Tibial nerve (tissue), 4 donors: Measurements from ENCODE around the gene JADE1. TPM values are rescaled to one million over a fixed set of nuclear protein-coding genes. Genes with fewer than 3 reads are reported as not detected.
A peak's percentile ranks its signal among the peaks of the same experiment; 100 is the strongest.

ENCODE experiments used
- DNase-seq, 2 donors: peaks; one replicate each; pipeline ENCODE4 v3.0.0-alpha.2; 2019; ENCODE audit warnings: low spot score in 2 of 2
- H3K27ac ChIP-seq, 4 donors: fragments of 200-600 bp; sonication (generic) in 3 of 4; one replicate each; pipeline ENCODE4 v1.5.1; 2017 to 2019; ENCODE audit warnings: mild to moderate bottlenecking in 1 of 4
- H3K27me3 ChIP-seq, 2 donors: fragments of 200-600 bp; sonication (generic) in 1 of 2; one replicate each; pipeline versions ENCODE4 v1.5.1 to v1.6.0; 2017 to 2019
- H3K36me3 ChIP-seq, 3 donors: fragments of 200-600 bp; sonication (generic); one replicate each; pipeline ENCODE4 v1.5.1; 2018 to 2019
- H3K4me1 ChIP-seq, 4 donors: fragments of 200-600 bp; sonication (generic) in 3 of 4; one replicate each; pipeline ENCODE4 v1.5.1; 2017 to 2019
- H3K4me3 ChIP-seq, 4 donors: fragments of 200-600 bp; sonication (generic) in 3 of 4; one replicate each; pipeline ENCODE4 v1.5.1; 2017 to 2019; ENCODE audit warnings: mild to moderate bottlenecking in 1 of 4, moderate library complexity in 1 of 4
- H3K9me3 ChIP-seq, 4 donors: fragments of 200-600 bp; sonication (generic) in 3 of 4; one replicate each; pipeline ENCODE4 v1.5.1; 2017 to 2019
- CTCF ChIP-seq, 5 experiments: fragments of 200-600 bp in 3 of 5; fragments of 450-650 bp in 2 of 5; sonication (generic) in 3 of 5; IDR thresholded peaks; one replicate each; pipeline ENCODE4 v1.5.1; 2016 to 2019; ENCODE audit warnings: antibody characterized with exemption in 5 of 5, mild to moderate bottlenecking in 3 of 5, moderate library complexity in 2 of 5
- EP300 ChIP-seq, 2 donors: sonication (generic); formaldehyde crosslinking; IDR thresholded peaks; one replicate each; pipeline ENCODE4 v1.6.1; 2017; ENCODE audit warnings: antibody characterized with exemption in 2 of 2, mild to moderate bottlenecking in 1 of 2
- POLR2A ChIP-seq, 2 donors: fragments of 450-650 bp; IDR thresholded peaks; one replicate each; pipeline ENCODE4 v1.6.1; 2017; ENCODE audit warnings: antibody characterized with exemption in 2 of 2, mild to moderate bottlenecking in 2 of 2, moderate library complexity in 2 of 2
- WGBS, 2 donors: methylation state at CpG; one replicate each; pipeline ENCODE4 v1.1.5; 2018; 5-methylcytosine and 5-hydroxymethylcytosine counted together
- total RNA-seq, 4 donors: library from RNA; depleted of rRNA; stranded (reverse); fragments of >200 nt; gene quantifications; one replicate each; pipeline ENCODE4 v1.1.0, GENCODE V29; 2016

The JADE1 gene
- total RNA-seq, 4 donors from 2014 or later = 55.7 to 68.7 (median 65.8) TPM

- peak overlapping the region in 2 of 4 donors; percentile 50 to 67 for H3K27ac ChIP-seq
- no peak for TF ChIP-seq EP300 (IDR thresholded peaks at IDR 0.05)
- TF ChIP-seq POLR2A (IDR thresholded peaks at IDR 0.05) = no peak
- no peak for TF ChIP-seq CTCF (IDR thresholded peaks at IDR 0.05)
- no peaks in the 10 kb centered on the region for H3K9me3 ChIP-seq
- no peaks in the 10 kb centered on the region for H3K36me3 ChIP-seq
- 74 to 76% methylated on average over 12 of the region's 12 CpGs for WGBS, 2 donors
- DNase-seq = peak in 1 of 2 donors; percentile 7
- no peaks in the 10 kb centered on the region for H3K4me1 ChIP-seq
- H3K4me3 ChIP-seq = no peak overlapping the region
- no peaks in the 10 kb centered on the region for H3K27me3 ChIP-seq
Measured at GRCh38 chr4:128782875-128783614, 26.5 kb upstream of the JADE1 start.

- Histone ChIP-seq H3K4me3 (no peak overlapping the region), H3K9me3 (no peaks in the 10 kb centered on the region), H3K27ac (no peak overlapping the region), H3K4me1 (no peaks in the 10 kb centered on the region), H3K27me3 (no peaks in the 10 kb centered on the region), H3K36me3 (no peaks in the 10 kb centered on the region)
- 74 to 77% methylated on average over 18 of the region's 18 CpGs for WGBS, 2 donors
- DNase-seq = no peak
- TF ChIP-seq EP300 (IDR thresholded peaks at IDR 0.05) (no peak), CTCF (IDR thresholded peaks at IDR 0.05) (no peak), POLR2A (IDR thresholded peaks at IDR 0.05) (no peak)
Measured at GRCh38 chr4:128787509-128788311, 21.8 kb upstream of the JADE1 start.

- Histone ChIP-seq H3K9me3 (no peaks in the 10 kb centered on the region), H3K27ac (no peak overlapping the region), H3K4me3 (no peak overlapping the region), H3K36me3 (no peaks in the 10 kb centered on the region), H3K27me3 (no peaks in the 10 kb centered on the region), H3K4me1 (peaks cover 0 to 4% (median 0%) of the 10 kb centered on the region in 4 donors)
- TF ChIP-seq EP300 (IDR thresholded peaks at IDR 0.05) (peak in 1 of 2 donors; percentile 26), POLR2A (IDR thresholded peaks at IDR 0.05) (no peak)
- 67 to 71% methylated on average over 7 of the region's 7 CpGs for WGBS, 2 donors
- DNase-seq = no peak
Measured at GRCh38 chr4:128793859-128794672, 15.4 kb upstream of the JADE1 start.

GRCh38 chr4:128796934-128797333, 12.6 kb upstream of the JADE1 start:
- TF ChIP-seq CTCF (IDR thresholded peaks at IDR 0.05) = no peak
- no peak for TF ChIP-seq POLR2A (IDR thresholded peaks at IDR 0.05)
- no peak for TF ChIP-seq EP300 (IDR thresholded peaks at IDR 0.05)
- H3K36me3 ChIP-seq = no peaks in the 10 kb centered on the region
- 94 to 95% methylated on average over 3 of the region's 3 CpGs for WGBS, 2 donors
- no peak for DNase-seq
- peaks cover 0 to 4% (median 0%) of the 10 kb centered on the region in 4 donors for H3K4me1 ChIP-seq
- H3K27me3 ChIP-seq = no peaks in the 10 kb centered on the region
- H3K9me3 ChIP-seq = no peaks in the 10 kb centered on the region
- no peak overlapping the region for H3K27ac ChIP-seq
- no peak overlapping the region for H3K4me3 ChIP-seq

GRCh38 chr4:128800284-128800683, 9.2 kb upstream of the JADE1 start:
- Histone ChIP-seq H3K36me3 (no peaks in the 10 kb centered on the region), H3K4me1 (no peaks in the 10 kb centered on the region), H3K27me3 (no peaks in the 10 kb centered on the region), H3K9me3 (no peaks in the 10 kb centered on the region), H3K27ac (no peak overlapping the region), H3K4me3 (no peak overlapping the region)
- TF ChIP-seq CTCF (IDR thresholded peaks at IDR 0.05) (no peak), POLR2A (IDR thresholded peaks at IDR 0.05) (no peak), EP300 (IDR thresholded peaks at IDR 0.05) (no peak)
- 85 to 89% methylated on average over 2 of the region's 2 CpGs for WGBS, 2 donors
- DNase-seq = no peak
